Calu3 (cell line): ENCODE data around the gene PPFIBP2. TPM values are rescaled to one million over a fixed set of nuclear protein-coding genes. Genes with fewer than 3 reads are reported as not detected.
A peak's percentile ranks its signal among the peaks of the same experiment; 100 is the strongest.
"Not testable (repeated sequence)": the region's sequence is repeated elsewhere in the genome, so short reads cannot be mapped to it uniquely, and the experiment has no call there.

Source experiments
- BruUV-seq: library from RNA; stranded (reverse); fragments of 400-500 nt; replicated peaks from 2 replicates; lab custom pipeline; 2021; lab: Mats Ljungman, UMichigan
- CTCF ChIA-PET: fragments of 300-600 bp; sonication (Branson Sonifier 250); formaldehyde crosslinking; loops from one replicate; lab custom pipeline; 2022; ENCODE audit warnings: antibody characterized with exemption; lab: Charles Lee
- DNase-seq: peaks from one replicate; pipeline ENCODE4 v3.0.0; 2022
- H3K27ac Mint-ChIP-seq: one replicate; pipeline ENCODE4 v1.8.0; 2022; ENCODE audit warnings: mixed read lengths; ENCODE audit not compliant: unreplicated experiment
- H3K27me3 Mint-ChIP-seq: one replicate; pipeline ENCODE4 v1.8.0; 2022; ENCODE audit warnings: mixed read lengths; ENCODE audit not compliant: unreplicated experiment
- H3K36me3 Mint-ChIP-seq: one replicate; pipeline ENCODE4 v1.8.0; 2022; ENCODE audit warnings: mild to moderate bottlenecking, moderate library complexity, mixed read lengths; ENCODE audit not compliant: insufficient read depth, unreplicated experiment
- H3K4me1 Mint-ChIP-seq: one replicate; pipeline ENCODE4 v1.8.0; 2022; ENCODE audit warnings: mild to moderate bottlenecking, low read depth, mixed read lengths; ENCODE audit not compliant: unreplicated experiment
- H3K4me3 Mint-ChIP-seq: one replicate; pipeline ENCODE4 v1.8.0; 2022; ENCODE audit warnings: mild to moderate bottlenecking, low read depth, moderate library complexity, mixed read lengths; ENCODE audit not compliant: unreplicated experiment
- H3K9me3 Mint-ChIP-seq: one replicate; pipeline ENCODE4 v1.8.0; 2022; ENCODE audit warnings: low read depth, mixed read lengths; ENCODE audit not compliant: unreplicated experiment
- intact Hi-C: fragments of 100-400 bp; cut with micrococcal nuclease; formaldehyde crosslinking; loops from one replicate; pipeline ENCODE4 v1.10.0; 2022; ENCODE audit not compliant: unreplicated experiment
- total RNA-seq: library from RNA; stranded (reverse); gene quantifications from 2 replicates; pipeline ENCODE4 v1.2.3, GENCODE V29; 2022
- TF ChIP-seq, protein P1 (sequence below): fragments of 200-600 bp; IDR thresholded peaks from one replicate; pipeline ENCODE4 v1.8.0; 2022; ENCODE audit warnings: antibody characterized with exemption; ENCODE audit not compliant: unreplicated experiment

PPFIBP2 gene
- total RNA-seq, 1 experiment from 2014 or later = 28.5 TPM

DNA sequence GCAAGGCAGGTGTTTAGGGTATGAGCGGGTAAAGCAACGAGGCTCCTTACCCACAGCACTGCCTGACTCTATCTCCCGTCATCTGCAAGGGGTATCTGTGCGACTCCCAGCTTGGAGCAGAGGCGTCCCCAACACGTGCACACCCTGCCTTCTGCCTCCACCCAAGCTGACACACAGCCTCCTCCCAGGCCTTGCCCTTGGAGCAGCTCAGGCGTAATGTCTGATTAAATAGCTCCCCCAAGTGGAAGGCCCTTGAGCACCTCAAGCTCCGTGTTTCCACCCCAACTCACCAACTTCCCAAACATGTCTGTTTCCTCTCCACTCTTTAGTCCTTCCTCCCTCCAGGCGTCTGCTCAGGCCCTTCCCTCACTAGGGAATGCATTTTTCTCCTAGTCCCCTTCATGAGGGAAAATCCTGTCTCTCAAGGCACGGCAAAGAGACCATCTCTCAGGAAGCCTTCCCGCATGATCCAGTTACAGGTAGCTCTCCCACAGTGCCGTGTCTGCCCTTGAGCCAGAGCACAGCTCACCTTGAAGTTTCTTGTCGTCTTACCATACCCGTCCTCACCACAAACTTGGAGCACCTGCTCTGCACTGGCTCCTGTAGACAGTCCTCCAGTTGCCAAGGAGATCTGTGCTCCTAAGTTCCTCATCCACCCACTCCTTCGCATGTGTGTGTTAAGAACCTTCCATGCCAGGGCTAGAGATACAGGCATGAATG, 143.7 kb downstream of the PPFIBP2 start:
- no peak overlapping the region for H3K4me3 Mint-ChIP-seq
- no peak overlapping the region for H3K27ac Mint-ChIP-seq
- H3K27me3 Mint-ChIP-seq = no peaks in the 10 kb centered on the region
- BruUV-seq = no TSS peak
- CTCF ChIA-PET = interaction anchor here (0.7 to 1.7 kb wide), 11 partner anchors 8 to 304 kb away, joined by 3 to 61 read pairs (median 7); partner anchors contain the start of genes CYB5R2 and PPFIBP2
- peak; percentile 64 for DNase-seq
- intact Hi-C loops = loop anchor here (1.0 kb wide), 1 partner anchor 86 kb away; no protein-coding TSS in a partner anchor
- TF ChIP-seq, protein P1, sequence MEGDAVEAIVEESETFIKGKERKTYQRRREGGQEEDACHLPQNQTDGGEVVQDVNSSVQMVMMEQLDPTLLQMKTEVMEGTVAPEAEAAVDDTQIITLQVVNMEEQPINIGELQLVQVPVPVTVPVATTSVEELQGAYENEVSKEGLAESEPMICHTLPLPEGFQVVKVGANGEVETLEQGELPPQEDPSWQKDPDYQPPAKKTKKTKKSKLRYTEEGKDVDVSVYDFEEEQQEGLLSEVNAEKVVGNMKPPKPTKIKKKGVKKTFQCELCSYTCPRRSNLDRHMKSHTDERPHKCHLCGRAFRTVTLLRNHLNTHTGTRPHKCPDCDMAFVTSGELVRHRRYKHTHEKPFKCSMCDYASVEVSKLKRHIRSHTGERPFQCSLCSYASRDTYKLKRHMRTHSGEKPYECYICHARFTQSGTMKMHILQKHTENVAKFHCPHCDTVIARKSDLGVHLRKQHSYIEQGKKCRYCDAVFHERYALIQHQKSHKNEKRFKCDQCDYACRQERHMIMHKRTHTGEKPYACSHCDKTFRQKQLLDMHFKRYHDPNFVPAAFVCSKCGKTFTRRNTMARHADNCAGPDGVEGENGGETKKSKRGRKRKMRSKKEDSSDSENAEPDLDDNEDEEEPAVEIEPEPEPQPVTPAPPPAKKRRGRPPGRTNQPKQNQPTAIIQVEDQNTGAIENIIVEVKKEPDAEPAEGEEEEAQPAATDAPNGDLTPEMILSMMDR = peak; percentile 60
- no peaks in the 10 kb centered on the region for H3K9me3 Mint-ChIP-seq
- H3K36me3 Mint-ChIP-seq = peaks cover 16% of the 10 kb centered on the region
- H3K4me1 Mint-ChIP-seq = no peaks in the 10 kb centered on the region

DNA sequence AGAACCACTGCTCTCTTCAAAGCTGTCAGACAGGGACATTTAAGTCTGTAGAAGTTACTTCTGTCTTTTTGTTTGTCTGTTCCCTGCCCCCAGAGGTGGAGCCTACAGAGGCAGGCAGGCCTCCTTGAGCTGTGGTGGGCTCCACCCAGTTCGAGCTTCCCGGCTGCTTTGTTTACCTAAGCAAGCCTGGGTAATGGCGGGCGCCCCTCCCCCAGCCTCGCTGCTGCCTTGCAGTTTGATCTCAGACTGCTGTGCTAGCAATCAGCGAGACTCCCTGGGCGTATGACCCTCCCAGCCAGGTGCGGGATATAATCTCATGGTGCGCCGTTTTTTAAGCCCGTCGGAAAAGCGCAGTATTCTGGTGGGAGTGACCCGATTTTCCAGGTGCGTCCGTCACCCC, 149.7 kb downstream of the PPFIBP2 start:
- H3K9me3 Mint-ChIP-seq, H3K27ac Mint-ChIP-seq, DNase-seq, BruUV-seq, H3K4me3 Mint-ChIP-seq, CTCF ChIA-PET, H3K4me1 Mint-ChIP-seq, H3K27me3 Mint-ChIP-seq: not testable (repeated sequence)
- intact Hi-C loops = loop anchor here (10.0 kb wide), 1 partner anchor 219 kb away; no protein-coding TSS in a partner anchor
- peaks cover 18% of the 10 kb centered on the region for H3K36me3 Mint-ChIP-seq

DNA sequence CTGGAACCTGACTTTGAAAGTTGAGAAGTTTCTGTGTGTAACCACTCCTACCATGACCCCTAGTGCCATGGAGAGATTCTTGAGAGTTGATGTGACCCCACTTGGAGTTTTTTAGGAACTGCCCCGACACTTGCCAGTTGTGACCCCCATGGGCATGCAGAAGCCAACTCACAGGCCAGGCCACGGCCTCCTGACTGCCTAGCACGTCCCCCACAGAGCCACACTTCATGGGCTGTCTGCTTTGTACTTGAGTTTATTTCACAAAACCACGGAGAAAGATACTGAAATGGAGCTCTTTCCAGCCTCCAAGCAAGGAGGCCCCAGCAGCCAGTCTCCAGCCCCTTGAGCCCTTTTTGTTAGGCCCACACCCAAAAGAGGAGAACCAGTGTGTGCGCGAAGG, 151.1 kb downstream of the PPFIBP2 start:
- intact Hi-C loops = loop anchor here (2.0 to 10.0 kb wide), 3 partner anchors 92 to 220 kb away; partner anchors contain the start of gene PPFIBP2
- Mint-ChIP-seq H3K27ac (no peak overlapping the region), H3K9me3 (peaks cover 2% of the 10 kb centered on the region), H3K4me3 (no peak overlapping the region), H3K27me3 (no peaks in the 10 kb centered on the region), H3K36me3 (peaks cover 18% of the 10 kb centered on the region), H3K4me1 (peaks cover 11% of the 10 kb centered on the region)
- BruUV-seq = no TSS peak
- DNase-seq = no peak
- CTCF ChIA-PET = interaction anchor here (1.0 to 1.9 kb wide), 6 partner anchors 8 to 94 kb away, joined by 3 to 24 read pairs (median 6); no protein-coding TSS in a partner anchor
- TF ChIP-seq, protein P1 = no peak

DNA sequence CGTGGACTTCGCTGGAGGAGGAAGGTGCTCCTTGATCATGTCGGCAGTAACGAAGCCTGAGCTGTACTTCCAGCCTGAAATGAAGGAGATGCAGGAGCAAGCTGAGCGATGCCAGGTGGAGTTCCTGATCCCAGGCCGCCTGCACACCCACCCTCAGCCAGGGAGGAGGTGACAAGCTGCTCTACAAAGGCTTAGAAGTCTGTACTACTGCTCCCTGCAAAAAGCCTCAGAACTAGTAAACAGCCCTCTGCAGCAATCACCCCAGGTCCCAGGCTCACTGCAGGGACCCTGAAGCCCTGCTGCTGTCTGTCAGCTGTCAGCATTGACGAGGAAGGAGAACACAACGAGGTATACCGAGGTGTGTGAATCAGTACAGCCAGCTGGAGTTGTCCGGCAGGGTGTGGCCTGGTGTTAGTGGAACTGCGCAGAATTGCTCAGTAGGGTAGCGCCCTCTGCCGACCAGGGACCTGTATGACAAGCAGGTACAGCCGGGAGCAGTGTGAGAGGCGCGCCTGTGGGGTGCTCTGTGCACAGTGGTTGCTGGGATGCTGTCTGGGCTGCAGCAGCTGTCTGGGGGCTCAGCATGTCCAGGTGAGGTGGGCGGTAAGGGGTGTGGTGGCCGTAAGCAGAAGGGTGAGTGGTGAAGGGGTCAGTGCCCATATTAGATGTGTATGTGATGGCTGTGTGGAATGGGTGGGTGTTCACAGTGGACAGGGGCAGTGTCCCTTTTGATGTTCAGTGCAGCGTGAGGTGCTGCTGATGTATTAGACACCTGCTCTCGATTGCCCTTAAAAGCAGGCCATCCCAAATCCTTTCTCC, 151.9 kb downstream of the PPFIBP2 start:
- CTCF ChIA-PET = interaction anchor here (0.6 to 1.9 kb wide), 8 partner anchors 8 to 153 kb away, joined by 3 to 24 read pairs (median 4); no protein-coding TSS in a partner anchor
- BruUV-seq = no TSS peak
- Mint-ChIP-seq H3K9me3 (peaks cover 2% of the 10 kb centered on the region), H3K27me3 (no peaks in the 10 kb centered on the region), H3K36me3 (peaks cover 18% of the 10 kb centered on the region), H3K27ac (no peak overlapping the region), H3K4me3 (no peak overlapping the region), H3K4me1 (peaks cover 16% of the 10 kb centered on the region)
- peak; percentile 92 for DNase-seq
- TF ChIP-seq, protein P1 = peak; percentile 79
- intact Hi-C loops = loop anchor here (2.0 to 10.0 kb wide), 3 partner anchors 93 to 221 kb away; partner anchors contain the start of gene PPFIBP2
